OCI-LY7 (cell line): ENCODE results near the gene LEO1.

Experiments used
- CTCF ChIP-seq: fragments of 200-600 bp; sonication (generic); conservative IDR thresholded peaks from 2 replicates; pipeline ENCODE4 v1.5.1; 2014; ENCODE audit warnings: mild to moderate bottlenecking, antibody characterized with exemption, low read length, moderate library complexity, mixed read lengths
- EZH2phosphoT487 ChIP-seq: fragments of 200-600 bp; sonication (generic); IDR thresholded peaks from 2 replicates; pipeline ENCODE4 v1.6.1; 2018; ENCODE audit warnings: low read depth, borderline replicate concordance, mild to moderate bottlenecking, mixed run types, antibody characterized with exemption, low read length, moderate library complexity, mixed read lengths

GRCh38 chr15:51973220-51973619 is 1.6 kb upstream of the LEO1 start:
- TF ChIP-seq CTCF: no peak
- no peak for TF ChIP-seq EZH2phosphoT487
